Endothelial cell of umbilical vein (primary cell): ENCODE results near the gene DRAM1.

Experiments
- EZH2 ChIP-seq: IDR thresholded peaks from 2 replicates; pipeline ENCODE4 v1.6.1; 2012; ENCODE audit warnings: borderline replicate concordance, low read depth, mild to moderate bottlenecking, moderate library complexity, low read length, inconsistent platforms; ENCODE audit not compliant: severe bottlenecking
- POLR2A ChIP-seq: IDR thresholded peaks from 2 replicates; pipeline ENCODE4 v1.6.1; 2012; ENCODE audit warnings: low read depth, mild to moderate bottlenecking, control low read depth, low read length
- POLR2AphosphoS5 ChIP-seq: IDR thresholded peaks from 2 replicates; pipeline ENCODE4 v1.6.1; 2012; ENCODE audit warnings: low read depth, mild to moderate bottlenecking, control low read depth, low read length, moderate library complexity; ENCODE audit not compliant: insufficient read depth
- TF ChIP-seq, protein P1 (sequence below), 2 donors: IDR thresholded peaks; 1 replicate in 1 of 2; 2 replicates in 1 of 2; pipeline ENCODE4 v1.5.1; 2011; ENCODE audit warnings: low read length in 2 of 2, mild to moderate bottlenecking in 2 of 2, moderate library complexity in 2 of 2, control low read depth in 1 of 2, inconsistent platforms in 1 of 2, low read depth in 1 of 2; ENCODE audit not compliant: insufficient read depth in 1 of 2; ENCODE audit errors: extremely low read depth in 1 of 2

DNA sequence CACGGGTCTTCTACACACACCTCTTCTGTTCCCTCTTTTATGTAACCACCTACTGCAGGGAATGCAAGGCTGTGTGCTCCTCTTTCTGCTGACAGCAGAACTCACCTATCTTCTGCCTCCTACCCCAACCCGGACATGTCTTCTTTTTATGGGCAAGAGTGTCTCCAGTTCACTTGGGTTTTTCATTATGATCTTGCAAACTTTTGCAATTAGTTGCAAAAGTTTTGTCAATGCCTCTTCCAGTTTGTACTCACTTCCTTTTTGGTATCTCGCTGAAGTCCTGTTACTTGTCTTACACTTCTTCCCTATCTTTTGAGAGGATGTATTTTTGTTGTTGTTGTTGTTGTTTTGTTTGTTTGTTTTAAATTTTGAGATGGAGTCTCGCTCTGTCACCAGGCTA lies 50.6 kb downstream of the DRAM1 start:
- TF ChIP-seq, protein P1, sequence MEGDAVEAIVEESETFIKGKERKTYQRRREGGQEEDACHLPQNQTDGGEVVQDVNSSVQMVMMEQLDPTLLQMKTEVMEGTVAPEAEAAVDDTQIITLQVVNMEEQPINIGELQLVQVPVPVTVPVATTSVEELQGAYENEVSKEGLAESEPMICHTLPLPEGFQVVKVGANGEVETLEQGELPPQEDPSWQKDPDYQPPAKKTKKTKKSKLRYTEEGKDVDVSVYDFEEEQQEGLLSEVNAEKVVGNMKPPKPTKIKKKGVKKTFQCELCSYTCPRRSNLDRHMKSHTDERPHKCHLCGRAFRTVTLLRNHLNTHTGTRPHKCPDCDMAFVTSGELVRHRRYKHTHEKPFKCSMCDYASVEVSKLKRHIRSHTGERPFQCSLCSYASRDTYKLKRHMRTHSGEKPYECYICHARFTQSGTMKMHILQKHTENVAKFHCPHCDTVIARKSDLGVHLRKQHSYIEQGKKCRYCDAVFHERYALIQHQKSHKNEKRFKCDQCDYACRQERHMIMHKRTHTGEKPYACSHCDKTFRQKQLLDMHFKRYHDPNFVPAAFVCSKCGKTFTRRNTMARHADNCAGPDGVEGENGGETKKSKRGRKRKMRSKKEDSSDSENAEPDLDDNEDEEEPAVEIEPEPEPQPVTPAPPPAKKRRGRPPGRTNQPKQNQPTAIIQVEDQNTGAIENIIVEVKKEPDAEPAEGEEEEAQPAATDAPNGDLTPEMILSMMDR (IDR thresholded peaks at IDR 0.05; ENCODE audit: extremely low read depth in 1 of 2, insufficient read depth in 1 of 2, low read depth in 1 of 2, low read length in 2 of 2) = no peak
- TF ChIP-seq EZH2 (no peak), POLR2A (no peak), POLR2AphosphoS5 (no peak)
